Esophagus squamous epithelium (tissue), 5 donors: ENCODE measurements around the gene RAD23A. TPM values are rescaled to one million over a fixed set of nuclear protein-coding genes. Genes with fewer than 3 reads are reported as not detected.
"Not testable (repeated sequence)": the region's sequence is repeated elsewhere in the genome, so short reads cannot be mapped to it uniquely, and the experiment has no call there.

Source experiments
- DNase-seq: peaks from one replicate; lab custom pipeline; 2025; lab: John Stamatoyannopoulos, UW
- H3K27ac ChIP-seq, 4 donors: fragments of 200-600 bp; sonication (generic); one replicate each; pipeline ENCODE4 v1.5.1; 2016 to 2019; ENCODE audit warnings: mild to moderate bottlenecking in 1 of 4
- H3K27me3 ChIP-seq, 4 donors: fragments of 200-600 bp; sonication (generic); 1 replicate in 3 of 4; 2 replicates in 1 of 4; pipeline versions ENCODE4 v1.5.1 to v1.6.0; 2017 to 2021; ENCODE audit warnings: antibody characterized with exemption in 1 of 4
- H3K36me3 ChIP-seq, 3 donors: fragments of 200-600 bp; sonication (generic); one replicate each; pipeline ENCODE4 v1.5.1; 2016 to 2019
- H3K4me1 ChIP-seq, 3 donors: fragments of 200-600 bp; sonication (generic); one replicate each; pipeline ENCODE4 v1.5.1; 2017 to 2019
- H3K4me3 ChIP-seq, 4 donors: fragments of 200-600 bp; sonication (generic); 1 replicate in 3 of 4; 2 replicates in 1 of 4; pipeline ENCODE4 v1.5.1; 2016 to 2019; ENCODE audit warnings: mild to moderate bottlenecking in 2 of 4, moderate library complexity in 1 of 4
- H3K9me3 ChIP-seq, 3 donors: fragments of 200-600 bp; sonication (generic); one replicate each; pipeline ENCODE4 v1.5.1; 2016 to 2019
- CTCF ChIP-seq, 6 experiments: fragments of 450-650 bp in 4 of 6; fragments of 200-600 bp in 2 of 6; sonication (generic) in 2 of 6; IDR thresholded peaks; one replicate each; pipeline ENCODE4 v1.5.1; 2016 to 2019; ENCODE audit warnings: antibody characterized with exemption in 6 of 6, mild to moderate bottlenecking in 4 of 6, moderate library complexity in 4 of 6
- POLR2A ChIP-seq, 4 donors: fragments of 450-650 bp; IDR thresholded peaks; one replicate each; pipeline ENCODE4 v1.6.1; 2017; ENCODE audit warnings: antibody characterized with exemption in 4 of 4, mild to moderate bottlenecking in 4 of 4, moderate library complexity in 3 of 4
- WGBS, 2 donors: methylation state at CpG; one replicate each; pipeline ENCODE4 v1.1.5; 2018; 5-methylcytosine and 5-hydroxymethylcytosine counted together
- intact Hi-C: fragments of 100-400 bp; cut with DNase I; formaldehyde crosslinking; loops from one replicate; pipeline ENCODE4 v1.15.0; 2022
- total RNA-seq, 4 donors: library from RNA; depleted of rRNA; stranded (reverse); fragments of >200 nt; gene quantifications; one replicate each; pipeline ENCODE4 v1.1.0, GENCODE V29; 2016
- donor health status: DM: yes; HTN: yes; CAD: no.

The RAD23A gene
- total RNA-seq, 4 donors from 2014 or later: 67.7 to 87.4 (median 82.4) TPM

DNA sequence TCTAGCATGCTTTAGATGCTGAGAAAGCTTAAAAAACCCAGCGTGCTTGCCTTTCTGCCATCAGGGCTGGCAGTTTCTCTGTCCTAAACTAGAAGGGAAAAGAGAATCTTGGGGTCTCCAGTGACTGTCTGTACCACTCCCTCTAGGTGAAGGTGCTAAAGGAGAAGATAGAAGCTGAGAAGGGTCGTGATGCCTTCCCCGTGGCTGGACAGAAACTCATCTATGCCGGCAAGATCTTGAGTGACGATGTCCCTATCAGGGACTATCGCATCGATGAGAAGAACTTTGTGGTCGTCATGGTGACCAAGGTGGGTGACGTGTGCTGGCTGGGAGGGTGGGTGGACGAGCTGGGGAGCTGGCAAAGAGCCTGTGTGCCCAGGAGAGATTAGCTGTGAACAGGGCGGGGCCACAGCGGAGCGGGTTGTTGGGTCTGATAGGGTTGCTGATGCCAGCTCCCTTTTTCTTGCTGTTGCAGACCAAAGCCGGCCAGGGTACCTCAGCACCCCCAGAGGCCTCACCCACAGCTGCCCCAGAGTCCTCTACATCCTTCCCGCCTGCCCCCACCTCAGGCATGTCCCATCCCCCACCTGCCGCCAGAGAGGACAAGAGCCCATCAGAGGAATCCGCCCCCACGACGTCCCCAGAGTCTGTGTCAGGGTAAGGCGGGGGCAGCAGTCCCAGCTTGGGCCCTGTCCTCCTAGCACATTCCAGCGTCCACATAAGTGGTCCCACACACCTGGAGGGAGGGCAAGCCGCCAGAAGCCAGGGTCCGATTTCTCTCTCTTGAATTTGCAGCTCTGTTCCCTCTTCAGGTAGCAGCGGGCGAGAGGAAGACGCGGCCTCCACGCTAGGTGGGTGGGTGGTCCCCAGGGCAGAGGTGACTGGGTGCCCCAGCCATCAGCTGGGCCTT lies 2.3 kb downstream of the RAD23A start:
- peaks cover 32 to 78% (median 54%) of the 10 kb centered on the region in 3 donors for H3K36me3 ChIP-seq
- H3K27ac ChIP-seq: peak overlapping the region in 2 of 4 donors; percentile 7 to 13
- no peaks in the 10 kb centered on the region for H3K27me3 ChIP-seq
- no peak overlapping the region for H3K4me3 ChIP-seq
- intact Hi-C loops: no loop called here
- TF ChIP-seq POLR2A (IDR thresholded peaks at IDR 0.05): no peak
- no peak for TF ChIP-seq CTCF (IDR thresholded peaks at IDR 0.05)
- no peaks in the 10 kb centered on the region for H3K9me3 ChIP-seq
- peaks cover 28 to 75% (median 41%) of the 10 kb centered on the region in 3 donors for H3K4me1 ChIP-seq
- 77 to 86% methylated on average over 16 to 19 of the region's 28 CpGs for WGBS, 2 donors
- no peak for DNase-seq

- Histone ChIP-seq H3K36me3 (peaks cover 24 to 78% (median 53%) of the 10 kb centered on the region in 3 donors), H3K4me1 (peaks cover 37 to 75% (median 44%) of the 10 kb centered on the region in 3 donors)
Measured at GRCh38 chr19:12948612-12949362, 3.1 kb downstream of the RAD23A start.

GRCh38 chr19:12949363-12950283 lies 4.0 kb downstream of the RAD23A start:
- no peak for DNase-seq
- H3K4me1 ChIP-seq: peaks cover 41 to 75% (median 50%) of the 10 kb centered on the region in 3 donors
- H3K27me3 ChIP-seq: no peaks in the 10 kb centered on the region
- intact Hi-C loops: no loop called here
- no peak overlapping the region for H3K27ac ChIP-seq
- H3K36me3 ChIP-seq: peaks cover 23 to 78% (median 54%) of the 10 kb centered on the region in 3 donors
- TF ChIP-seq POLR2A (IDR thresholded peaks at IDR 0.05) (no peak), CTCF (IDR thresholded peaks at IDR 0.05) (peak in 1 of 6 experiments; percentile 0)
- WGBS, 2 donors: 82 to 83% methylated on average over 11 to 12 of the region's 16 CpGs
- H3K9me3 ChIP-seq: no peaks in the 10 kb centered on the region
- no peak overlapping the region for H3K4me3 ChIP-seq

More at GRCh38 chr19:12948612-12949362, 3.1 kb downstream of the RAD23A start:
- Histone ChIP-seq H3K27ac (peak overlapping the region in 1 of 4 donors; percentile 13), H3K9me3 (no peaks in the 10 kb centered on the region), H3K27me3 (no peaks in the 10 kb centered on the region), H3K4me3 (no peak overlapping the region)
- peak in 1 of 6 experiments; percentile 38 for TF ChIP-seq CTCF (IDR thresholded peaks at IDR 0.05)
- TF ChIP-seq POLR2A (IDR thresholded peaks at IDR 0.05): no peak
- intact Hi-C loops: no loop called here
- DNase-seq: no peak
- 75 to 89% methylated on average over 8 to 13 of the region's 30 CpGs for WGBS, 2 donors

- 89 to 92% methylated on average over 4 to 5 of the region's 6 CpGs for WGBS, 2 donors
- H3K9me3 ChIP-seq, H3K27me3 ChIP-seq, intact Hi-C loops, DNase-seq, H3K4me3 ChIP-seq: not testable (repeated sequence)
- Histone ChIP-seq H3K27ac (peak overlapping the region; percentile 23 to 97 (median 92)), H3K36me3 (peaks cover 23 to 73% (median 54%) of the 10 kb centered on the region in 3 donors), H3K4me1 (peaks cover 45 to 78% (median 54%) of the 10 kb centered on the region in 3 donors)
Measured at GRCh38 chr19:12952050-12952449, 6.4 kb downstream of the RAD23A start.
